Keratinocyte (primary cell): ENCODE results near the gene FBXL22. TPM values are rescaled to one million over a fixed set of nuclear protein-coding genes. Genes with fewer than 3 reads are reported as not detected.
A peak's percentile ranks its signal among the peaks of the same experiment; 100 is the strongest.

Experiments
- DNase-seq: peaks from one replicate; pipeline ENCODE4 v3.0.0-alpha.2; 2011; ENCODE audit warnings: low read depth, missing footprints, low spot score
- FAIRE-seq: peaks from 2 replicates; lab custom pipeline; 2011; peaks lifted over from hg19 to GRCh38; lab: Jason Lieb, UNC
- H2AFZ ChIP-seq: 2 replicates; pipeline ENCODE4 v1.6.0; 2012; ENCODE audit warnings: low read length, control low read depth, inconsistent platforms; ENCODE audit not compliant: control insufficient read depth
- H3K27ac ChIP-seq: 2 replicates; pipeline ENCODE4 v1.5.1; 2011; ENCODE audit warnings: low read length; ENCODE audit not compliant: control insufficient read depth, insufficient read depth
- H3K27me3 ChIP-seq: 3 replicates; pipeline ENCODE4 v1.6.0; 2011; ENCODE audit warnings: low read length; ENCODE audit not compliant: control insufficient read depth, insufficient read depth; ENCODE audit errors: extremely low read depth
- H3K36me3 ChIP-seq, 2 experiments: 2 replicates in 1 of 2; 3 replicates in 1 of 2; pipeline ENCODE4 v1.5.1; 2011; ENCODE audit warnings: low read length in 2 of 2, mild to moderate bottlenecking in 1 of 2; ENCODE audit not compliant: control insufficient read depth in 2 of 2, insufficient read depth in 2 of 2; ENCODE audit errors: extremely low read depth in 1 of 2
- H3K4me1 ChIP-seq: 3 replicates; pipeline ENCODE4 v1.5.1; 2011; ENCODE audit warnings: low read length; ENCODE audit not compliant: control insufficient read depth, insufficient read depth; ENCODE audit errors: extremely low read depth
- H3K4me2 ChIP-seq: 3 replicates; pipeline ENCODE4 v1.6.0; 2011; ENCODE audit warnings: low read depth, low read length; ENCODE audit not compliant: control insufficient read depth, insufficient read depth; ENCODE audit errors: extremely low read depth
- H3K4me3 ChIP-seq, 3 experiments: fragments of 200-600 bp in 1 of 3; sonication (generic) in 1 of 3; 2 replicates in 2 of 3; 3 replicates in 1 of 3; pipeline ENCODE4 v1.5.1; 2011 to 2016; ENCODE audit warnings: low read length in 3 of 3, mild to moderate bottlenecking in 3 of 3, control low read depth in 2 of 3, inconsistent platforms in 1 of 3, low read depth in 1 of 3, mixed read lengths in 1 of 3, mixed run types in 1 of 3, moderate library complexity in 1 of 3; ENCODE audit not compliant: control insufficient read depth in 2 of 3, insufficient read depth in 2 of 3; ENCODE audit errors: extremely low read depth in 1 of 3
- H3K79me2 ChIP-seq: 2 replicates; pipeline ENCODE4 v1.6.0; 2012; ENCODE audit warnings: low read length; ENCODE audit not compliant: control insufficient read depth, insufficient read depth
- H3K9ac ChIP-seq: 3 replicates; pipeline ENCODE4 v1.6.0; 2011; ENCODE audit warnings: low read length; ENCODE audit not compliant: control insufficient read depth, insufficient read depth; ENCODE audit errors: extremely low read depth
- H3K9me1 ChIP-seq: 3 replicates; pipeline ENCODE4 v1.6.0; 2011; ENCODE audit warnings: low read length; ENCODE audit not compliant: control insufficient read depth, insufficient read depth; ENCODE audit errors: extremely low read depth
- H3K9me3 ChIP-seq: 2 replicates; pipeline ENCODE4 v1.5.1; 2012; ENCODE audit warnings: low read depth, low read length; ENCODE audit not compliant: control insufficient read depth
- H4K20me1 ChIP-seq: 3 replicates; pipeline ENCODE4 v1.6.0; 2011; ENCODE audit warnings: low read length; ENCODE audit not compliant: control insufficient read depth, insufficient read depth; ENCODE audit errors: extremely low read depth
- CTCF ChIP-seq, 3 experiments: IDR thresholded peaks in 1 of 3; conservative IDR thresholded peaks in 1 of 3; optimal IDR thresholded peaks in 1 of 3; 2 replicates in 2 of 3; 3 replicates in 1 of 3; pipeline versions ENCODE3 to v1.5.1; 2011; ENCODE audit warnings: low read length in 3 of 3, mild to moderate bottlenecking in 3 of 3, moderate library complexity in 2 of 3, control low read depth in 1 of 3, inconsistent platforms in 1 of 3; ENCODE audit not compliant: insufficient read depth in 2 of 3; ENCODE audit errors: extremely low read depth in 1 of 3
- EZH2 ChIP-seq: IDR thresholded peaks from one replicate; pipeline ENCODE4 v1.6.1; 2012; ENCODE audit warnings: inconsistent platforms, mild to moderate bottlenecking, low read length, moderate library complexity
- dilution Hi-C: fragments of 300-500 bp; cut with MboI; formaldehyde crosslinking; loops from one replicate; pipeline ENCODE4 v1.7.0; 2020; ENCODE audit warnings: low sequenced_read_pairs; ENCODE audit not compliant: extremely low pct_ligation_motif_present
- polyA plus RNA-seq, 5 experiments: library from polyadenylated mRNA; depleted of rRNA in 3 of 5; stranded (reverse) in 3 of 5; stranded (forward) in 1 of 5; unstranded in 1 of 5; fragments of >200 nt; gene quantifications; 1 replicate in 1 of 5; 2 replicates in 3 of 5; 3 replicates in 1 of 5; pipeline versions ENCODE4 v1.2.1 to v1.2.3, GENCODE V29; 2011 to 2012; ENCODE audit warnings: missing spikeins in 2 of 5, low read depth in 1 of 5, low replicate concordance in 1 of 5

The FBXL22 gene
- polyA plus RNA-seq, 1 donor (not counting 4 experiments of a cell fraction or from before 2014, with no cell fraction given), result 0.04 TPM

- Histone ChIP-seq H3K79me2 (no peaks in the 10 kb centered on the region), H3K27me3 (no peaks in the 10 kb centered on the region), H2AFZ (no peak overlapping the region), H3K9ac (no peak overlapping the region), H3K9me3 (no peaks in the 10 kb centered on the region), H4K20me1 (no peaks in the 10 kb centered on the region), H3K9me1 (no peaks in the 10 kb centered on the region), H3K4me3 (no peak overlapping the region), H3K36me3 (peaks cover 8 to 14% of the 10 kb centered on the region in 2 experiments), H3K4me2 (no peak overlapping the region), H3K4me1 (no peaks in the 10 kb centered on the region), H3K27ac (no peak overlapping the region)
- no peak for TF ChIP-seq CTCF (optimal IDR thresholded peaks at IDR 0.05 in 1 of 3, IDR thresholded peaks at IDR 0.05 in 1 of 3, conservative IDR thresholded peaks at IDR 0.05 in 1 of 3; ENCODE audit: extremely low read depth in 1 of 3, insufficient read depth in 2 of 3, low read length in 3 of 3)
- no peak for TF ChIP-seq EZH2
- FAIRE-seq (no peak), DNase-seq (no peak)
- dilution Hi-C loops, result no loop called here
Measured at GRCh38 chr15:63565536-63566186, 31.5 kb upstream of the FBXL22 start.

- H2AFZ ChIP-seq, result no peak overlapping the region
- no peaks in the 10 kb centered on the region for H3K79me2 ChIP-seq
- H4K20me1 ChIP-seq, result no peaks in the 10 kb centered on the region
- H3K4me1 ChIP-seq, result no peaks in the 10 kb centered on the region
- H3K9ac ChIP-seq, result no peak overlapping the region
- dilution Hi-C loops, result no loop called here
- H3K4me3 ChIP-seq, result no peak overlapping the region
- no peak overlapping the region for H3K4me2 ChIP-seq
- no peaks in the 10 kb centered on the region for H3K9me3 ChIP-seq
- peak; percentile 43 for FAIRE-seq
- peaks cover 7 to 12% of the 10 kb centered on the region in 2 experiments for H3K36me3 ChIP-seq
- no peak overlapping the region for H3K27ac ChIP-seq
- H3K27me3 ChIP-seq, result no peaks in the 10 kb centered on the region
- DNase-seq, result no peak
- no peaks in the 10 kb centered on the region for H3K9me1 ChIP-seq
- TF ChIP-seq CTCF (optimal IDR thresholded peaks at IDR 0.05 in 1 of 3, IDR thresholded peaks at IDR 0.05 in 1 of 3, conservative IDR thresholded peaks at IDR 0.05 in 1 of 3; ENCODE audit: extremely low read depth in 1 of 3, insufficient read depth in 2 of 3, low read length in 3 of 3), result no peak
- TF ChIP-seq EZH2, result no peak
Measured at GRCh38 chr15:63572749-63573464, 24.3 kb upstream of the FBXL22 start.
